ENCODE results near the gene COMMD3. TPM values are rescaled to one million over a fixed set of nuclear protein-coding genes. Genes with fewer than 3 reads are reported as not detected.

COMMD3 gene
- total and polyA plus RNA-seq, 2 of the 8 experiments (the other 6 are each of a cell fraction or from before 2014, with no cell fraction given), result 2.3 to 2.7 TPM

GRCh38 chr10:22268503-22268902 lies 47.7 kb upstream of the COMMD3 start:
- no peak overlapping the region for H3K27ac ChIP-seq (ENCODE audit: low read depth, low read length)
- H2BK120ac ChIP-seq (replicated peaks; ENCODE audit: low read depth, low read length), result no peak overlapping the region
- H3K23ac ChIP-seq (ENCODE audit: insufficient read length), result no peak overlapping the region
- no peak overlapping the region for H3K18ac ChIP-seq (ENCODE audit: extremely low read depth, low read length)
- no peak overlapping the region for H4K8ac ChIP-seq (ENCODE audit: extremely low read depth, insufficient read depth, low read length)
- H4K5ac ChIP-seq (ENCODE audit: insufficient read length, low read depth, low read length), result no peak overlapping the region
- no peak for FAIRE-seq
- H2AFZ ChIP-seq (ENCODE audit: low read length), result no peak overlapping the region
- H4K20me1 ChIP-seq (replicated peaks in 1 of 2; ENCODE audit: control insufficient read depth in 1 of 2, insufficient read depth in 2 of 2, low read length in 2 of 2), result no peaks in the 10 kb centered on the region
- no peaks in the 10 kb centered on the region for H3K36me3 ChIP-seq (ENCODE audit: control insufficient read depth in 2 of 4, insufficient read depth in 4 of 4, low read length in 3 of 4)
- no peak overlapping the region for H2BK20ac ChIP-seq (ENCODE audit: low read length)
- H3K56ac ChIP-seq (replicated peaks; ENCODE audit: insufficient read length, low read depth, low read length), result no peak overlapping the region
- 90% methylated on average over 2 of the region's 2 CpGs; no CpG with 5 or more reads in 1 of the 2 experiments for WGBS, 2 experiments (ENCODE audit: extremely low coverage in 1 of 2, insufficient coverage in 1 of 2, insufficient read length in 1 of 2, insufficient replicate concordance in 2 of 2, low coverage in 1 of 2, low lambda C conversion rate in 2 of 2, missing lambda C conversion rate in 1 of 2)
- no peak overlapping the region for H3K4me2 ChIP-seq (ENCODE audit: insufficient read depth in 1 of 2, low read depth in 2 of 2, low read length in 2 of 2)
- H2BK12ac ChIP-seq (ENCODE audit: low read depth, low read length), result no peak overlapping the region
- no peaks in the 10 kb centered on the region for H3K23me2 ChIP-seq (ENCODE audit: low read depth, low read length)
- H3K4ac ChIP-seq (replicated peaks; ENCODE audit: insufficient read length, low read depth, low read length), result no peak overlapping the region
- H3K79me2 ChIP-seq (ENCODE audit: control insufficient read depth in 1 of 2, insufficient read depth in 2 of 2, low read length in 2 of 2), result no peaks in the 10 kb centered on the region
- no peak overlapping the region for H3K4me3 ChIP-seq (ENCODE audit: extremely low read depth in 1 of 4, insufficient read depth in 2 of 4, low read depth in 3 of 4, low read length in 4 of 4)
- no peaks in the 10 kb centered on the region; a peak in 3 of 7 replicates for H3K27me3 ChIP-seq (replicated peaks in 1 of 4; ENCODE audit: control insufficient read depth in 3 of 4, extremely low read depth in 1 of 4, insufficient read depth in 3 of 4, low read length in 3 of 4)
- no peak overlapping the region for H2AK5ac ChIP-seq (ENCODE audit: low read depth, low read length)
- no peak overlapping the region for H3K14ac ChIP-seq (ENCODE audit: insufficient read length)
- no peak for DNase-seq (ENCODE audit: low read depth in 1 of 2, low spot score in 2 of 2)
- H2BK5ac ChIP-seq (ENCODE audit: low read depth, low read length), result no peak overlapping the region
- ChIA-PET CTCF (ENCODE audit: partially characterized antibody) (interaction anchor here (1.0 kb wide), 1 partner anchor 25 kb away, joined by 3 read pairs; no protein-coding TSS in a partner anchor), POLR2A (ENCODE audit: partially characterized antibody) (no interaction called here)
- no peak overlapping the region for H4K91ac ChIP-seq (replicated peaks; ENCODE audit: insufficient read length, low read length)
- H3K9me3 ChIP-seq (ENCODE audit: insufficient read depth in 2 of 2, low read depth in 1 of 2, low read length in 1 of 2), result no peaks in the 10 kb centered on the region
- H3K79me1 ChIP-seq (ENCODE audit: low read depth, low read length), result no peaks in the 10 kb centered on the region
- H3K9ac ChIP-seq (replicated peaks in 1 of 4; ENCODE audit: extremely low read depth in 1 of 4, low read depth in 3 of 4, low read length in 3 of 4), result no peak overlapping the region
- H3K4me1 ChIP-seq (replicated peaks in 1 of 4; ENCODE audit: control insufficient read depth in 3 of 4, insufficient read depth in 4 of 4, low read length in 3 of 4), result no peaks in the 10 kb centered on the region
- no peak overlapping the region for H2BK15ac ChIP-seq (ENCODE audit: low read length)
- TF ChIP-seq TAF7 (optimal IDR thresholded peaks at IDR 0.05; ENCODE audit: borderline replicate concordance, low read depth, low read length), result no peak
- no peak for TF ChIP-seq JUND (IDR thresholded peaks at IDR 0.05; ENCODE audit: low read length)
- TF ChIP-seq USF2 (IDR thresholded peaks at IDR 0.05; ENCODE audit: low read length), result no peak
- TF ChIP-seq NANOG (IDR thresholded peaks at IDR 0.05; ENCODE audit: insufficient read depth, low read depth, low read length, poor library complexity, severe bottlenecking), result no peak
- TF ChIP-seq TCF12 (IDR thresholded peaks at IDR 0.05; ENCODE audit: low read depth, low read length), result no peak
- no peak for TF ChIP-seq RFX5 (IDR thresholded peaks at IDR 0.05; ENCODE audit: borderline replicate concordance, low read depth, low read length)
- TF ChIP-seq ATF3 (IDR thresholded peaks at IDR 0.05; ENCODE audit: insufficient read depth, low read depth, low read length), result no peak
- no peak for TF ChIP-seq BCL11A (IDR thresholded peaks at IDR 0.05; ENCODE audit: low read depth in 2 of 2, low read length in 2 of 2)
- no peak for TF ChIP-seq SIRT6 (IDR thresholded peaks at IDR 0.05; ENCODE audit: low read length)
- TF ChIP-seq FOSL1 (IDR thresholded peaks at IDR 0.05; ENCODE audit: insufficient read depth, low read depth, low read length), result no peak
- TF ChIP-seq RAD21 (IDR thresholded peaks at IDR 0.05 in 1 of 2, conservative IDR thresholded peaks at IDR 0.05 in 1 of 2; ENCODE audit: low read depth in 2 of 2, low read length in 2 of 2), result no peak
- no peak for TF ChIP-seq SP2 (IDR thresholded peaks at IDR 0.05; ENCODE audit: low read length)
- no peak for TF ChIP-seq KDM4A (IDR thresholded peaks at IDR 0.05; ENCODE audit: low read depth, low read length, severe bottlenecking)

All from H1 (cell line).